Measurements from ENCODE around the gene MARCO.
"Not testable (repeated sequence)": the region's sequence is repeated elsewhere in the genome, so short reads cannot be mapped to it uniquely, and the experiment has no call there.

The MARCO gene

GRCh38 chr2:118925981-118926380 lies 16.0 kb upstream of the MARCO start:
- DNase-seq (ENCODE audit: low read depth in 2 of 2, low spot score in 1 of 2), result no peak

DNA sequence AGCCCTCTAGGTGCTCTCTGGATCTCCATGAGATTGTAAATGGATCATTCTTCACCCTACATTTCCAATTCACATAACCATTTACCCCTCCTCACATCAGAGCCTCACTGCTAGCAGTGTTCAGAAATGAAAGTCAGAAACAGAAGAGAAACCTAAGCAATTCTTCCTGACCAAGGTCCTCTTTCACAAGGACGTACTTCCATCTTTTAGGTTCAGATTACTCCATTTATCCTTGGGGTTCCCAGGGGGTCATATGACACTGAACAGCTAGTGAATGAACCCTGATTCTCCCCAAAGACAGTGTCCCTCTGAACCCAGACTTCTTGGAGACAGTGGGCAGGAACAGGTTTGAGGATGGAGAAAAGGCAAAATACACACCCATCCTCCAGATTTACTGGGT lies 12.9 kb upstream of the MARCO start:
- DNase-seq (ENCODE audit: low read depth in 2 of 2, low spot score in 1 of 2), result no peak

DNA sequence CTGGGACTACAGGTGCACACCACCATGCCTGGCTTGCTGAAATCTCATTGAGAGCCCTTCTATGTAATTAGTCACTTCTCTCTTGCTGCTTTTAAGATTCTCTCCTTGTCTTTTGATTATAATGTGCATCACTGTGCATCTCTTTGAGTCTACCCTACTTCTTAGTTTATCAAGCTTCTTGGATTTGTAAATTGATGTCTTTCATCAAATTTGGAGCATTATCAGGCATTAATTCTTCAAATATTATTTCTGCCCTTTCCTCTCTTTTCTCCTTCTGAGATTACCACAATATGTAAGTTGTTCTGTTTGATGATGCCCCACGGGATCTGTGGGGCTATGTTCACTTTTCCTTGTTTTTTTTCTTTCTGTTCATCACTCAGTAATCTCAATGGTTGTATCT lies 9.0 kb upstream of the MARCO start:
- no peak for DNase-seq (ENCODE audit: low read depth in 2 of 2, low spot score in 1 of 2)

GRCh38 chr2:118936306-118936705 lies 5.7 kb upstream of the MARCO start:
- DNase-seq (ENCODE audit: low read depth in 2 of 2, low spot score in 1 of 2), result no peak

DNA sequence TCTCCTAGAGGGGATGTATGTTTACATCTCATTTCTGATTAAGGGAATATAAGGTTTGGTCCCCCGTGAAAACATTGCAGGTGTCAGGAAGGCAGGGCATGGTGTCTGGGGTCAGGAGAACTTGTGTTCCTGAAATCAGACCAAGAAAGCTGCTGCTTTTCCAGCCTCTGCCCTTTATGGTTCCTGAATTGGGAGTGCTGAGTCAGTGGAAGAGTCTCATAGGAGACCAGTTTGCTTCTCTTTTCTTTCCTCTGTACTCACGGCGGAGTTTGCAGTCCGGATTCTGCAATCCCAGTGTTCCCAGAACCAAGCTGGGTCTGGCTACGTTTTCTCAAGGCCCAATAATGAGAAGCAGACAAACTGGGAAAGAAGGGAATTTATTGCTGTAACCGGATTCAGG lies 5.1 kb upstream of the MARCO start:
- no peak for DNase-seq (ENCODE audit: low read depth in 2 of 2, low spot score in 1 of 2)

DNA sequence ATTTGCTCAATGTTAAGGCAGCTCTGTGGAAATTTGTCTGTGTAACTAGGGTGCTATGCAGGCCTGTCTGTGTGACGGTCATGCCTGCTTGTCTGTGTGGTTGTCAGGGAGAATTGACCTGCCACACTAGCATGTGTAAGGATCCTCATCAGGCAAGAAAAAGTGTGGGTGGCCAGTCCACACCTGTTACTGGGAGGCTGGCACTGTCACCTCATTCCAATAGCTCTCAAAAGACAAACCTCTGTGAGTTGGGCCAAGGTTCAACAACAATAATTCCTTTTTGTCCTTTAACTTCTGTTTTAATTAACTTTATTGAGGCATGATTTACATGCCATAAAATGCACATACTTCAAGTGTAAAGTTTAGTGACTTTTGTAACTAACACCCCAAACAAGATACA lies 4.2 kb upstream of the MARCO start:
- no peak for DNase-seq (ENCODE audit: low read depth in 2 of 2, low spot score in 1 of 2)

DNA sequence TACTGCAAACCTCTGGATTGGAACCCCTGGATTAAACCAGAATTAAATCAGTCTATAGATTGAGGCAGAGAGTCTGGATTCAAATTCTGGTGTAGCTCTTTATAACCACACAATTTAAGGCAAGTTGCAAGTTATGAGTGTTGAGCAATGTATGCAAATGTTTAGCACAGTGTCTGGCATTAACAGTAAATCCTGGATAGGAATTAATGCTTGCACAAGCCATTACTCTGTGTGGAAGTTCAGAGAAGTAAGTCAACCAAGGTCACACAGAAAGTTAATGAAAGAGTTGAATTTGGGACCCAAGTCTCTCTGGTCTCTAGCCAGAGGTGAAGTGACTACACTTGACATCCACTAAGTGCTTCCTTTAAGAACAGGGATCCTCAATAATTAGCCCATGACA lies 2.0 kb upstream of the MARCO start:
- DNase-seq (ENCODE audit: low read depth in 2 of 2, low spot score in 1 of 2), result no peak

DNA sequence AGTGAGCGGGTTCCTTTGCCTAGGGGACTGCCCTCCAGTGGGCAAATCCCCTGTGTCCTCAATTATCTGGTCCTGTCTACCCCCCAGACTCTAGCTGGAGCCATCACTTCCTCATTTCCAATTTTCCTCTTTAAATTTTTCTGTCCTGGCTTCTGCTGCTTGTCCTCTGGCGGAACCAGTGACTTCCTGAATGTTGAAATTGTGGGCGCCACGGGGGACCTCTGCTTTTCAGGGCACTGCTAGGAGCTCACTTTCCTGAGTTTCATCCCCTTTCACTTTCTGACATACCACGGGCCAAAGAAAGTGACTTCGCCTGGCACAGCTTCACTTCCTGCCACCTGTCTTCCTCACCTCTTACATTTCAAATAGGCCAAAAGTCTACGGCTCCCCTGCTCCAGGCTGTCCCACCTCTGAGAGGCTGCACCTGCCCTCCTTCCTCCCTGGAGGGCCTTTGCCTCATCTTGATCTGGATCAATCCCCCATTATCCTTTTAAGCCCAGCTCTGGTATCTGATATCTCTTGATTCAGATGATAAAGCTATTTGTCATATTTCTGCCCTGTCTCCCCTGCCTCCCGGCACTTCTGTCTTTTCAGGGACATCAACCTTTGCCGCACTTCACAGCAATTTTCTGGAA lies 1.4 kb upstream of the MARCO start:
- no peak for DNase-seq (ENCODE audit: low read depth in 2 of 2, low spot score in 1 of 2)

DNA sequence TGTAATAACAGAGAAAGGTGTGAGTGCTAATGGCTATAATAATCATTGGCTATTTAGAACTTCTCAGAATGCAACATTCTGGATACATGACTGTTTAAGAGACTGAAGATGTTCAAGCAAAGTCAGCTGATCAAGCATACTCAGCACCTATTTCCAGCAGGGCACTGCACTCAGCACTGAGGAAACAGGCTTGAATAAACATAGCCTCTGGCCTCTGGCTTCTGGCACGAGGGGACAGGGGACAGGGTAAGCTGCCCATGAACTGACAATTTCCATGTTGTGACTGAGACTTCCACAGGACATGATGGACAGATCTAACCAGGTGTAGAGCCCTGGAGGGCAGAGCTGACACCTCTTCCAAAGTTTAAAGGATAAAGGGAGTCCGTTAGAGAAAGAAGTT lies 1.3 kb downstream of the MARCO start:
- no peak for DNase-seq (ENCODE audit: low read depth in 2 of 2, low spot score in 1 of 2)

DNA sequence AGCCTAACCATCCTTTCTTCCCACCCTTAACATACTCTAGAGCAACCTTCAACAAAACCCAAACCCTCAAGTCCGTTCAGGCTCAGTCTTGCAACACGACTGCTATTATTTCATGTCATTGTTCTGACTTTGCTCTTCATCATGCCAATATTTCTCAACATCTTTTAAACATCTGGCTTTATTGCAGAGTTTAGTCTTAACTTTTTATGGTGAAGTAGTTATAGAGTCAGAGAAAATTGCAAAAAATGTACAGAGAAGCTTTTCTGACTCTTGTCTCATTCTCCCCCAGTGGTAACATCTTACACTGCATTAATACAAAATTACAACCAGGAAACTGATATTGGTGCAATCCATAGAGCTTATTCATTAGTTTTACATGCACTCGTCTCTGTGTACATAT lies 3.9 kb downstream of the MARCO start:
- DNase-seq (ENCODE audit: low read depth in 2 of 2, low spot score in 1 of 2), result no peak

DNA sequence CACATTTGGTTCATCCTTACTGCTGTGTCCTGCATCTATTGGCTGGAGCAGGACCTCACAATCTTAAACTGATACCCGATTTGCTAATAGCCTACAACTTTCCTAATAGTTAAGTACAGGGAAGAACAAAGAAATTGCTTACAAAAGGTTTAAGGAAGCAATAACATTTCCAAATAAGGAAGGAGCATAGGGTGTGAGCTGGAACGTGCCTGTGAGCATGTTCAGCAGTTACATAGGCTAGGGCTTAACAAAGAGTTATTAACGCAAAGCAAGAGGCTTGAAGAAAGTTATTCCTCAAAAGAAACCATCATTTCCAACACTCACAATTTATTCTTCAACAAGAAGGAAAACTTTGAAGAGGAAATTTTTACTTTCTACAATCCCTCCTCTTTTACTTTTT lies 6.3 kb downstream of the MARCO start:
- not testable (repeated sequence) for DNase-seq (ENCODE audit: low read depth in 2 of 2, low spot score in 1 of 2)

DNA sequence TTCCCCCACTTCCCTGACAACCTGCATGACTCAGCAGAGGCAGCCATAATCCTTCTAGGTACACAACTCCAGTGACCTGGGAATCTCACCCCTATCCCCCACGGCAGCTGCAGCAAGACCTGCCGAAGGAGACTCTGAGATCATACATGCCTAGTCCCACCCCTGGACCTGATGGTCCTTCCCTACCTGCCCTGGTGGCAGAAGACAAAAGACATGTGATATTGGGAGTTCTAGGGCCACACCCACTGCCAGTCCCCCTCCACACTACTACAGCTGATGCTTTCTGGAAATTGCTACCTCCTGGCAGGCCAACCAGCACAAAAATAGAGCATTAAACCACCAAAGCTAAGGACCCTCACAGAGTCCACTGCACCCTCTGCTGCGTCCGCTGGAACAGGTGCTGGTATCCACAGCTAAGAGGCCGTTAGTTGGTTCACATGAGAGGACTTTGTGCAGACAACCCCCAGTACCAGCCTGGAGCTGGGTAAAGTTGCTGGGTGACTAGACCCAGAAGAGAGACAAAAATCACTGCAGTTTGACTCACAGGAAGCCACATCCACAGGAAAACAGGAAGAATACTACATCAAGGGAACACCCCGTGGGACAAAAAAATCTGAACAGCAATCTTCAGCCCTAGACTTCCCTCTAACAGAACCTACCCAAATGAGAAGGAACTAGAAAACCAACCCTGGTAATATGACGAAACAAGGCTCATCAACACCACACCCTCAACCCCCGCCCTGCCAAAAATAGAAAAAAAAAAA lies 12.5 kb downstream of the MARCO start:
- no peak for DNase-seq (ENCODE audit: low read depth in 2 of 2, low spot score in 1 of 2)

- DNase-seq (ENCODE audit: low read depth in 2 of 2, low spot score in 1 of 2), result no peak
Measured at GRCh38 chr2:118965737-118966136, 23.7 kb downstream of the MARCO start.

DNA sequence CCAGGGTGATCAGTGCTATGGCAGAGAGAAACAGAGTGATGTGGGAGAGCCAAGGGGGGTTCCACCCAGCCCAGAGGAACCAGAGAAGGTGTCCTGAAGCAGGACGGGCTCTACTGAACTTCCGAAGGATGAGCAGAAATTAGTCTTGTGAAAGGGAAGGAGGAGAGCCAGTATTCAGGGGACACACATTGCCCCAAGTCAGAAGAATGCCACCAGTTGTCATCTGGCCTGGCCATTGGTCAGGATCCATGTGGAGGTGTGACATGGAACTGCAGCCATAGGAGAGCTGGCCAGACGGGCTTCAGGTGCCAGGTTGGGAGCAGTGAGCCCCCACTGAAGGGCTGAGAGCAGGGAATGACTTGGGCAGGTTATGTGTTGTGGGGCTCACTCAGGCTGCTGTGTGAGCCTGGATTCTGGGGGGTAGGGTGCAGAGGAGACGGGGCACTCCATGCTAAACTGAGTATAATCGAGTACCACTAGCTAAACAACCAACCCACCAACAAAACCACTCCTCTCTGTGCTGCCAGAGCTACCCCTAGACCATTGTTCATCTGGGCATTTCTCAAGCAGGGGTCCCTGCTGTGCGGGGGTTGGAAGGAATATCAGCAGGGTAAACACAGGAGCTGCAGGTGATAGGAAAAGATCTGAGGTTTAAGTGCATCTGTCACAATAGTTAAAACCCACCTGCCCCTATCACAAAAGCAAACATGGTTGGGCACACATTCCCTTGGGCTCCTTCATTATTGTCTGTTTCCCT lies 25.3 kb downstream of the MARCO start:
- DNase-seq (ENCODE audit: low read depth in 2 of 2, low spot score in 1 of 2), result no peak

- DNase-seq (ENCODE audit: low read depth in 2 of 2, low spot score in 1 of 2), result no peak
Measured at GRCh38 chr2:118968042-118968441, 26.0 kb downstream of the MARCO start.

DNA sequence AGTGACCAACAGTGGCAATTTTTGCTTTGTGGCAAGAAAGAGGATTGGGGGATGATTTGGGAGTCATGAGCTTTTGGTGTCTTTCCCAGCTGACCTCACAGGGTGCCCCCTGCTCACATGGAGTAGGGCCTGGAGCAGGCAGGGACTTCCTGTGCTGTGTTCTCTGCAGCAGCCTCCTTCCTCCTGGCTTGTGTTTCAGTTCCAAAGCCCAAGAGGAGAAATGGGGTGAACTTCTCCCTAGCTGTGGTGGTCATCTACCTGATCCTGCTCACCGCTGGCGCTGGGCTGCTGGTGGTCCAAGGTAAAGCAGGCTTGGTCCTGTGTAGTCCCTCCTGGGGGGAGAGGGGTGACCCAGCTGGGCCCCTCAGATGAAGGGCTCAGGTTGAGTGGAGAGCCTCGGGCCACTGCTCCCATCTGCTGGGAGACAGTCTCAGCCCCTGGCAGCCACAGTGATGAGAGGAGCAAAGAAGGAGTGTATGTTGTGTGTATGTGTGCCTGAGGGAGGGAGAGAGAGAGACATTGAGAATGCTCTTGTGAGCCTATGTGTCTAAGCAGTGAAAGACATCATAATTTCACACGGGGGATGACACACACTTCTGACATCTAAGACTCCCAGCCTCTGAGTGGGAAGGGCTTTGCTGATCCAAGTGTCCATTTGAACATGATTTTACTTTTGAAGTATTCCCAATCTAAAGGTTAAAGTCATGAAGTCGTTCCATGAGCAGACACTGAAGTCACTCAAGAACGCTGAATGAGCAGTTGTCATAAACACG lies 27.2 kb downstream of the MARCO start:
- no peak for DNase-seq (ENCODE audit: low read depth in 2 of 2, low spot score in 1 of 2)

DNA sequence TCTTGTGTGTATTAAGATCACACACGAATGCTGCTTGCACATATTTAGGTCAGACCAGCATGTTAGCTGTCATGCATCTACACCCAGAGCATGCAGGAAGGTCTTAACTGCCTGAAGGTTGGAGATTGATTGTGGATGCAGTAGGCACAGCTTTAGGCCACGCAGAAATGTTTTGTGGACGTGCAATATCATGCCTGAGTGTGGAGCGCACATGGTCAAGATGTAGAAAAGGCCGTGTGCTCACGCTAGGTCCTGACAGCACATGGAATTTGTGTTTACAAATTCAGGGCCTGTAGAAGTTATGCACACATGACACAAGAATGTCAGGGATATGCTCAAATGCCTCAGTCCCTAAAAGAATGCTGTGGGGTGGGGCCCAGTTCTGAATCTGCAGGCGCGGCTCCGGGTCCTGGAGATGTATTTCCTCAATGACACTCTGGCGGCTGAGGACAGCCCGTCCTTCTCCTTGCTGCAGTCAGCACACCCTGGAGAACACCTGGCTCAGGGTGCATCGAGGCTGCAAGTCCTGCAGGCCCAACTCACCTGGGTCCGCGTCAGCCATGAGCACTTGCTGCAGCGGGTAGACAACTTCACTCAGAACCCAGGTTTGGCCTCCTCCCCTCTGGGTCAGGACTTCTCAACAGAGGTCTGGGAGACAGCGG lies 27.9 kb downstream of the MARCO start:
- no peak for DNase-seq (ENCODE audit: low read depth in 2 of 2, low spot score in 1 of 2)

DNA sequence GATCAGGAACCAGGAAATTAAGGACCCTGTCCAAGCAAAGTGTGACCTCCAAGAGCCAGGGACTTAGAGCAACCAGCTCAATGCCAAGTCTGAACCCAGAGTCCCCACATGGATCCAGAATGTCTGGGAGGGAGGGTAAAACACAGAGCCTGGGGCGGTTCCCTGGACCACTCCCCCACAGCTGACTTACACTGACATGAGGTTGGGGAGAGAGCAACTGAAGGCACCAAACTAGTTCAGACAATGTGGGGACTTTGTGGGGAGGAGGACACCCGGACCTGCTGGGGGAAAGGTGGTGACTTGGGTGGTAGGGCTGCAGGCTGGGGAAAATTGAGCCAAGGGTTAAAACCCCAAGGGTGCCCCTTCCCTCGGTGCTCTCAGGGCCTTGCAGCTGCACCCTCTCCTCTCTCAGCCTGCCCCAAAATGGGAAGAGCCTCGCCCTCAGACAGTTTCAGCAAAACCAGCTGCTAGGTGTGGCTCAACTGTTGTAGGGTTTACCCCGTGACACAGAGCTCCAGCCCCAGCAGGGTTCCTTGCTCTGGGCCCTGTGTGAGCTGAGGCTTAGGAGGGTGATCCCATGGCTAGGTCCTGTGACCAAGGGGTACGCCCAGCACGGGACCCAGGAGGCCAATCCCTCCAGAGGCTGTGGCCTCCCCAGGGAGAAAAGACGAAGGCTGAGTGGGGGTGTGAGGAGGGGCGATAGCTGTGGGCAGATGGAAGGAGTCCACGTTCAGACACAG lies 28.6 kb downstream of the MARCO start:
- no peak for DNase-seq (ENCODE audit: low read depth in 2 of 2, low spot score in 1 of 2)

GRCh38 chr2:118971245-118972122 lies 29.5 kb downstream of the MARCO start:
- no peak for DNase-seq (ENCODE audit: low read depth in 2 of 2, low spot score in 1 of 2)
